22Rv1 (cell line): ENCODE results near the gene FIBIN.

Source experiments
- CTCF ChIP-seq: fragments of 450-650 bp; IDR thresholded peaks from 2 replicates; pipeline ENCODE4 v1.5.1; 2017; ENCODE audit warnings: mild to moderate bottlenecking
- ZFX ChIP-seq: fragments of 450-650 bp; IDR thresholded peaks from 2 replicates; pipeline ENCODE4 v1.6.1; 2017; ENCODE audit warnings: antibody characterized with exemption, borderline replicate concordance

- TF ChIP-seq ZFX (no peak), CTCF (no peak)
These were observed 31.0 kb downstream of the FIBIN start for GRCh38 chr11:27024865-27025264.
